Thyroid gland (tissue), 4 donors: ENCODE measurements around the gene IRF5.

Experiments used
- POLR2A ChIP-seq, 2 donors: fragments of 450-650 bp; IDR thresholded peaks; one replicate each; pipeline ENCODE4 v1.6.1; 2017; ENCODE audit warnings: antibody characterized with exemption in 2 of 2, mild to moderate bottlenecking in 2 of 2, moderate library complexity in 1 of 2
- TF ChIP-seq, protein P1 (sequence below), 6 experiments: fragments of 200-600 bp in 3 of 6; fragments of 450-650 bp in 3 of 6; sonication (generic) in 3 of 6; IDR thresholded peaks; one replicate each; pipeline ENCODE4 v1.5.1; 2016 to 2019; ENCODE audit warnings: antibody characterized with exemption in 6 of 6, mild to moderate bottlenecking in 2 of 6, inconsistent platforms in 1 of 6, moderate library complexity in 1 of 6

DNA sequence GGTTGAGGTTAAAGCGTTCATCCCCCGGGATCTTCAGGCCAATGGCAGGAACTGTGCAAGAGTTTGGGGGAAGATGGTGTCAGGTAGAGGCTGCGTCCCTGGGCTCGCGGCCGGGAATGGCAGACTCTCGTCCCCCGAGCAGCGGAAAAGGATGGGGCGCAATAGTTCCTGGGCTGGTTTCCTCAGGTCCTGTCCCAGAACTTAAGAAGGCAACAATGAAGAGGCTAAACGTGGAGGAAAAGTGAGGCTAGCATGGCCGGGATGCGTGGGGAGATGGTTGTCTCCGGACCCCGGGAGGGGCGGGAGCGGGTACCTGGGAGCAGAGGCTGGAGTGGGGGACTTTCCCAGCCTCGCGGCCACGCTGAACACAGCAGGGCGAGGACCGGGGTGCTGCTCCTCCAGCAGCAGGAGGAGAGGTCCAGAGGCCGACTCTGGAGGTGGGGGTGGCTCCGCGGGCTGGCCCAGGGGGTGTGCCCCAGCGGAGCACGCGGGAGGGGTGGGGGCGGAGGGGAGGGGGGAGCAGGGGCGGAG, 882 bp downstream of the IRF5 start:
- no peak for TF ChIP-seq POLR2A (IDR thresholded peaks at IDR 0.05)
- TF ChIP-seq, protein P1, sequence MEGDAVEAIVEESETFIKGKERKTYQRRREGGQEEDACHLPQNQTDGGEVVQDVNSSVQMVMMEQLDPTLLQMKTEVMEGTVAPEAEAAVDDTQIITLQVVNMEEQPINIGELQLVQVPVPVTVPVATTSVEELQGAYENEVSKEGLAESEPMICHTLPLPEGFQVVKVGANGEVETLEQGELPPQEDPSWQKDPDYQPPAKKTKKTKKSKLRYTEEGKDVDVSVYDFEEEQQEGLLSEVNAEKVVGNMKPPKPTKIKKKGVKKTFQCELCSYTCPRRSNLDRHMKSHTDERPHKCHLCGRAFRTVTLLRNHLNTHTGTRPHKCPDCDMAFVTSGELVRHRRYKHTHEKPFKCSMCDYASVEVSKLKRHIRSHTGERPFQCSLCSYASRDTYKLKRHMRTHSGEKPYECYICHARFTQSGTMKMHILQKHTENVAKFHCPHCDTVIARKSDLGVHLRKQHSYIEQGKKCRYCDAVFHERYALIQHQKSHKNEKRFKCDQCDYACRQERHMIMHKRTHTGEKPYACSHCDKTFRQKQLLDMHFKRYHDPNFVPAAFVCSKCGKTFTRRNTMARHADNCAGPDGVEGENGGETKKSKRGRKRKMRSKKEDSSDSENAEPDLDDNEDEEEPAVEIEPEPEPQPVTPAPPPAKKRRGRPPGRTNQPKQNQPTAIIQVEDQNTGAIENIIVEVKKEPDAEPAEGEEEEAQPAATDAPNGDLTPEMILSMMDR (IDR thresholded peaks at IDR 0.05), result no peak
